GM23248 (cell line): Measurements from ENCODE around the gene C4orf46. TPM values are rescaled to one million over a fixed set of nuclear protein-coding genes. Genes with fewer than 3 reads are reported as not detected.

Experiments used
- DNase-seq: peaks from one replicate; pipeline ENCODE4 v3.0.0-alpha.2; 2015
- H2AFZ ChIP-seq: fragments of 200-600 bp; sonication (generic); 2 replicates; pipeline ENCODE4 v1.6.1; 2016; ENCODE audit warnings: antibody characterized with exemption
- H3F3A ChIP-seq: fragments of 200-600 bp; sonication (generic); 2 replicates; pipeline ENCODE4 v1.6.1; 2016; ENCODE audit warnings: mild to moderate bottlenecking, antibody characterized with exemption, mixed run types; ENCODE audit not compliant: insufficient read depth
- H3K27ac ChIP-seq: fragments of 200-600 bp; sonication (generic); 2 replicates; pipeline ENCODE4 v1.5.1; 2016; ENCODE audit warnings: mild to moderate bottlenecking
- H3K27me3 ChIP-seq: fragments of 200-600 bp; sonication (generic); replicated peaks from 2 replicates; pipeline ENCODE4 v1.6.1; 2016; ENCODE audit warnings: mild to moderate bottlenecking; ENCODE audit not compliant: insufficient read depth
- H3K36me3 ChIP-seq: fragments of 200-600 bp; sonication (generic); 2 replicates; pipeline ENCODE4 v1.6.1; 2016; ENCODE audit warnings: low read depth, mild to moderate bottlenecking
- H3K4me1 ChIP-seq: fragments of 200-600 bp; sonication (generic); 2 replicates; pipeline ENCODE4 v1.6.1; 2016; ENCODE audit warnings: mild to moderate bottlenecking; ENCODE audit not compliant: insufficient read depth
- H3K4me2 ChIP-seq: fragments of 200-600 bp; sonication (generic); one replicate; pipeline ENCODE4 v1.6.1; 2016; ENCODE audit warnings: mild to moderate bottlenecking; ENCODE audit not compliant: unreplicated experiment
- H3K4me3 ChIP-seq: fragments of 200-600 bp; sonication (generic); 2 replicates; pipeline ENCODE4 v1.5.1; 2016; ENCODE audit warnings: mild to moderate bottlenecking
- H3K79me2 ChIP-seq: fragments of 200-600 bp; sonication (generic); 2 replicates; pipeline ENCODE4 v1.6.1; 2016; ENCODE audit warnings: mild to moderate bottlenecking; ENCODE audit not compliant: insufficient read depth
- H3K9ac ChIP-seq: fragments of 200-600 bp; sonication (generic); 2 replicates; pipeline ENCODE4 v1.6.1; 2016; ENCODE audit warnings: mild to moderate bottlenecking
- H3K9me2 ChIP-seq: fragments of 200-600 bp; sonication (generic); 2 replicates; pipeline ENCODE4 v1.6.1; 2016; ENCODE audit warnings: mixed run types, mild to moderate bottlenecking, moderate library complexity; ENCODE audit not compliant: insufficient read depth
- H3K9me3 ChIP-seq: fragments of 200-600 bp; sonication (generic); one replicate; pipeline ENCODE4 v1.6.1; 2017; ENCODE audit warnings: low read depth
- H4K20me1 ChIP-seq: fragments of 200-600 bp; sonication (generic); 2 replicates; pipeline ENCODE4 v1.6.0; 2016; ENCODE audit not compliant: insufficient read depth
- EZH2 ChIP-seq: fragments of 200-600 bp; sonication (generic); IDR thresholded peaks from 2 replicates; pipeline ENCODE4 v1.6.1; 2018; ENCODE audit warnings: antibody characterized with exemption, mild to moderate bottlenecking; ENCODE audit not compliant: insufficient read depth, poor library complexity, severe bottlenecking
- EZH2phosphoT487 ChIP-seq: fragments of 200-600 bp; sonication (generic); IDR thresholded peaks from 2 replicates; pipeline ENCODE4 v1.6.1; 2018; ENCODE audit warnings: antibody characterized with exemption, moderate library complexity, mild to moderate bottlenecking, low read depth; ENCODE audit not compliant: insufficient read depth
- WGBS, 2 experiments: methylation state at CpG; one replicate each; pipeline ENCODE4 v1.1.6; 2015 to 2017; ENCODE audit warnings: low lambda C conversion rate in 2 of 2, low coverage in 1 of 2; ENCODE audit errors: missing lambda C conversion rate in 2 of 2; 5-methylcytosine and 5-hydroxymethylcytosine counted together
- in situ Hi-C: fragments of 300-500 bp; cut with MboI; formaldehyde crosslinking; loops from 2 replicates; pipeline ENCODE4 v1.15.0; 2020
- polyA plus RNA-seq: library from polyadenylated mRNA; unstranded; fragments of >200 nt; fragmentation: Nextera tagmentation; extraction: Ambion mirVana; gene quantifications from 2 replicates; pipeline ENCODE4 v1.2.1, GENCODE V29; 2016
- total RNA-seq: library from RNA; depleted of rRNA; stranded (reverse); fragments of >200 nt; shearing (Covaris generic); gene quantifications from 2 replicates; pipeline ENCODE4 v1.2.3, GENCODE V29; 2014

Gene C4orf46
- total and polyA plus RNA-seq, 2 experiments from 2014 or later: 14.1 to 19.5 TPM

DNA sequence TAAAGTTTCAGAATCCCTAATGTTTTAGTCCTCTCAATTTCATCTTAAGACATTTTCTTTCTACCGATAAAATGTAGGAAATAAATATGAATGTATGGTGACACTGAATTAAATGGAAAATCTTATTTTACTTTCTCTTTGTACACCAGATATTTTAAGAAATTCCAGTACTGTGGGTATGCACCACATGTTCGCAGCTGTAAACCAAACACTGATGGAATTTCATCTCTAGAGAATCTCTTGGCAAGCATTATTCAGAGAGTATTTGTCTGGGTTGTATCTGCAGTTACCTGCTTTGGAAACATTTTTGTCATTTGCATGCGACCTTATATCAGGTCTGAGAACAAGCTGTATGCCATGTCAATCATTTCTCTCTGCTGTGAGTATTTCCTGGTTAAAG lies 26.9 kb downstream of the C4orf46 start:
- WGBS, 2 experiments: 51 to 63% methylated on average over 3 of the region's 3 CpGs
- H3K27me3 ChIP-seq: no peaks in the 10 kb centered on the region
- peaks cover 19% of the 10 kb centered on the region; the same call in 1 of the 2 replicates for H3K4me1 ChIP-seq
- peak overlapping the region; percentile 10 for H3K4me2 ChIP-seq
- in situ Hi-C loops: loop anchor here (25.0 kb wide), 1 partner anchor 632 kb away; no protein-coding TSS in a partner anchor
- H3K9ac ChIP-seq: no peak overlapping the region
- no peaks in the 10 kb centered on the region for H3K9me3 ChIP-seq
- H3K27ac ChIP-seq: no peak overlapping the region
- peak overlapping the region; percentile 36; the same call in 1 of the 2 replicates for H2AFZ ChIP-seq
- H4K20me1 ChIP-seq: no peaks in the 10 kb centered on the region
- peak; percentile 19 for DNase-seq
- no peaks in the 10 kb centered on the region for H3K79me2 ChIP-seq
- no peaks in the 10 kb centered on the region for H3F3A ChIP-seq
- TF ChIP-seq EZH2phosphoT487 (no peak), EZH2 (no peak)
- H3K36me3 ChIP-seq: no peaks in the 10 kb centered on the region
- peak overlapping the region; percentile 10; the same call in 1 of the 2 replicates for H3K4me3 ChIP-seq
- no peaks in the 10 kb centered on the region for H3K9me2 ChIP-seq

DNA sequence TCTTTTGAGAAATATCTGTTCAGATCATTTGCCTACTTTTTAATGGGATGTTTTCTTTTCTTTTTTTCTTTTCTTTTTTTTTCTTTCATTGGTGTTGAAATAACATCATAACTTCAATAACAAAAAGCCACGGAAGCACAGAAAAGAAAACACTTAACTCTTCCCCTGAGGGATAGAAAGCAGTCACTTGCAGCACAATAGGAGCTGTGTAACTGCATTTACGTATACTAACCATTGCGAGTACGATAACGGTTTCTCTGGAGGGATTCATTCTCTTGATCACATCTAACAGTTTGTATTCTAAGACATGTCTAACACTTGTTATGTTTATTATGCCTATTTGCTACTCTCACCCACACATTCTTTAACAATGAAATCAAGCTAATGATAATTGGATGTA lies 27.3 kb downstream of the C4orf46 start:
- no peaks in the 10 kb centered on the region for H3K27me3 ChIP-seq
- DNase-seq: no peak
- no peaks in the 10 kb centered on the region for H3K79me2 ChIP-seq
- no peaks in the 10 kb centered on the region for H3F3A ChIP-seq
- no peak for TF ChIP-seq EZH2
- TF ChIP-seq EZH2phosphoT487: no peak
- no peaks in the 10 kb centered on the region for H3K36me3 ChIP-seq
- H3K27ac ChIP-seq: no peak overlapping the region
- H3K4me2 ChIP-seq: peak overlapping the region; percentile 10
- no peaks in the 10 kb centered on the region for H3K9me3 ChIP-seq
- in situ Hi-C loops: loop anchor here (25.0 kb wide), 1 partner anchor 632 kb away; no protein-coding TSS in a partner anchor
- H3K4me3 ChIP-seq: peak overlapping the region; percentile 10; the same call in 1 of the 2 replicates
- H3K9me2 ChIP-seq: no peaks in the 10 kb centered on the region
- no peak overlapping the region for H3K9ac ChIP-seq
- 78 to 80% methylated on average over 5 of the region's 5 CpGs for WGBS, 2 experiments
- H4K20me1 ChIP-seq: no peaks in the 10 kb centered on the region
- H3K4me1 ChIP-seq: peaks cover 15% of the 10 kb centered on the region; the same call in 1 of the 2 replicates
- 0 out of 2 replicates have a peak overlapping the region, but pooled peaks have one; percentile 36 for H2AFZ ChIP-seq

DNA sequence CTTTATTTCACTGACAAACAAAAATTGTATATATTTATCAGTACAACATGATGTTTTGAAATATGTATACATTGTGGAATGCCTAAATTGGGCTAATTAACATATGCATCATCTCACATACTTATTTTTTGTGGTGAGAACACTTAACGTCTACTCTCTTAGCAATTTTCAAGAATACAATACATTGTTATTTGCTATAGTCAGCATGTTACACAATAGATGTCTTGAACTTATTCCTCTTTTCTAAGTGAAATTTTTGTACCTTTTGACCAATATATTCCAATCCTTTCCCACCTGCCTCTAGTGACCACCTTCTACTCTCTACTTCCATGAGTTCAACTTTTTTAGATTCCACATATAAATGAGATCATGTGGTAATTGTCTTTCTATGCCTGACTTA lies 35.1 kb downstream of the C4orf46 start:
- 79 to 92% methylated on average over 1 of the region's 1 CpG for WGBS, 2 experiments
- Histone ChIP-seq H3F3A (no peaks in the 10 kb centered on the region), H3K36me3 (no peaks in the 10 kb centered on the region), H3K27me3 (no peaks in the 10 kb centered on the region), H3K27ac (no peak overlapping the region), H2AFZ (no peak overlapping the region), H4K20me1 (no peaks in the 10 kb centered on the region), H3K79me2 (no peaks in the 10 kb centered on the region), H3K4me1 (no peaks in the 10 kb centered on the region), H3K9ac (no peak overlapping the region), H3K9me3 (no peaks in the 10 kb centered on the region), H3K9me2 (no peaks in the 10 kb centered on the region; the same call in 1 of the 2 replicates), H3K4me3 (no peak overlapping the region), H3K4me2 (no peak overlapping the region)
- in situ Hi-C loops: loop anchor here (25.0 kb wide), 1 partner anchor 624 kb away; no protein-coding TSS in a partner anchor
- TF ChIP-seq EZH2 (no peak), EZH2phosphoT487 (no peak)
- DNase-seq: no peak

DNA sequence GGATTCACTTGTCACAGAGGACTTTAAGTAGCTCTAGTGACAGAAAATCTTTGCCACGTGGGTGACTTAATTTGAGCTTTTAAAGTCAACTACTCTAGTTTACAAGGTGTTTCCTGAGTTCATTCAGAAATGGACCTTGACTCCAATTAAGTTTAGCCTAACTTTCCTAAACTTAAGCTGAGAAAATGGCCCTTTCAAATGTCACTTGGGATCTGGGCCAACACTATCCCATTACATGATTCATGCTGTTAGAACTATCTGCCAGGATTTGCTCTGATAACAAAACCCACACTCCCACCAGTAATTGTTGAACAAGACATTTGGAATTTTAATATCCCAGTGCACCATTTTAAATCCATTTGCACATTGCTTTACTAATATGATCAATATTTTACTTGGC lies 40.8 kb downstream of the C4orf46 start:
- Histone ChIP-seq H3K4me1 (0 out of 2 replicates have a peak, but pooled peaks cover 7% of the 10 kb centered on the region), H3K4me3 (no peak overlapping the region), H3K27me3 (no peaks in the 10 kb centered on the region), H4K20me1 (no peaks in the 10 kb centered on the region), H3K9ac (no peak overlapping the region), H3K27ac (no peak overlapping the region), H3K9me2 (no peaks in the 10 kb centered on the region), H3K9me3 (no peaks in the 10 kb centered on the region), H2AFZ (no peak overlapping the region), H3F3A (no peaks in the 10 kb centered on the region), H3K4me2 (peak overlapping the region; percentile 11), H3K36me3 (no peaks in the 10 kb centered on the region), H3K79me2 (no peaks in the 10 kb centered on the region)
- in situ Hi-C loops: loop anchor here (25.0 kb wide), 1 partner anchor 619 kb away; no protein-coding TSS in a partner anchor
- TF ChIP-seq EZH2phosphoT487: no peak
- TF ChIP-seq EZH2: no peak
- WGBS, 2 experiments: 50 to 52% methylated on average over 1 of the region's 1 CpG
- peak; percentile 54 for DNase-seq
